ENCODE results near the gene STXBP3.
"Not testable (repeated sequence)": the region's sequence is repeated elsewhere in the genome, so short reads cannot be mapped to it uniquely, and the experiment has no call there.

Gene STXBP3, protein sequence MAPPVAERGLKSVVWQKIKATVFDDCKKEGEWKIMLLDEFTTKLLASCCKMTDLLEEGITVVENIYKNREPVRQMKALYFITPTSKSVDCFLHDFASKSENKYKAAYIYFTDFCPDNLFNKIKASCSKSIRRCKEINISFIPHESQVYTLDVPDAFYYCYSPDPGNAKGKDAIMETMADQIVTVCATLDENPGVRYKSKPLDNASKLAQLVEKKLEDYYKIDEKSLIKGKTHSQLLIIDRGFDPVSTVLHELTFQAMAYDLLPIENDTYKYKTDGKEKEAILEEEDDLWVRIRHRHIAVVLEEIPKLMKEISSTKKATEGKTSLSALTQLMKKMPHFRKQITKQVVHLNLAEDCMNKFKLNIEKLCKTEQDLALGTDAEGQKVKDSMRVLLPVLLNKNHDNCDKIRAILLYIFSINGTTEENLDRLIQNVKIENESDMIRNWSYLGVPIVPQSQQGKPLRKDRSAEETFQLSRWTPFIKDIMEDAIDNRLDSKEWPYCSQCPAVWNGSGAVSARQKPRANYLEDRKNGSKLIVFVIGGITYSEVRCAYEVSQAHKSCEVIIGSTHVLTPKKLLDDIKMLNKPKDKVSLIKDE

DNA sequence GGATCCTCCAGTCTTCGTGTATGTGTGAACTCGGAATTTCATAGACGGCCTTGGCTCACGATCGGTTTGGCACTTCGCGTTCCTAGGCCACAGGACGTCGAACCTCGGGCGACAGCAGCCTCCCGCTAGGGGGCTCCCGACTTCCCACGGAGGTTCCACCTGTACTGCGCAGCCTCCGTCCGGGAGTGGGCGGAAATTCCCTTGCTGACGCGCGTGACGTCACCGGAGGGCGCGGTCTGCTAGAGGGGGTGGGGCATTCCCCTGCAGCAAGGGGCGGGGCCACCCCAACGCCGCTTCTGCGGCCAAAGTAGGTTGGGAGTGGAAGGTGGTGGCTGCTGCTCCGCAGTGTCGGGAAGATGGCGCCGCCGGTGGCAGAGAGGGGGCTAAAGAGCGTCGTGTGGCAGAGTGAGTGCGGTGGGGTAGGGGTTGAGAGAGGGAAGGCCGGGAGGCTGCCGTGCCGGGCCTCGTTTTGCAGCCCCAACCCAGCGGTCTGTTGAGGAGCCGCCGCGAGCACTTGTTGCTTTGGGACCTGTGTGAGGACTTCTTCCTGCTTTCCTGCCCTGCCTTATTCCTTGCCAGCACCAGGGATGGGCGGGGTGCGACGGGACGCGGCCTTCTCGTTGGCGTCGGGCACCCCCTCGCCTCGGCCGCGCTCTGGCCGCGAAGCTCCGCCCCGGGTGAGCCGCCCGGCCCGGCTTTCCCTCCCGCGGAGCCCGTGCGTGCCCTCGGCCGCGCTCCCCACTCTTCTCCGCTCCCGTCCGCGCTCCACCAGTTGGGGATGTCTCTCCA lies at the start of gene STXBP3:
Gene STXBP3, plus strand, starts transcription at position 293 of the 789 bp plus-strand sequence. Its CDS starts 64 bp downstream, at position 357.
- peak; percentile 100 for DNase-seq (ENCODE audit: low read depth)

DNA sequence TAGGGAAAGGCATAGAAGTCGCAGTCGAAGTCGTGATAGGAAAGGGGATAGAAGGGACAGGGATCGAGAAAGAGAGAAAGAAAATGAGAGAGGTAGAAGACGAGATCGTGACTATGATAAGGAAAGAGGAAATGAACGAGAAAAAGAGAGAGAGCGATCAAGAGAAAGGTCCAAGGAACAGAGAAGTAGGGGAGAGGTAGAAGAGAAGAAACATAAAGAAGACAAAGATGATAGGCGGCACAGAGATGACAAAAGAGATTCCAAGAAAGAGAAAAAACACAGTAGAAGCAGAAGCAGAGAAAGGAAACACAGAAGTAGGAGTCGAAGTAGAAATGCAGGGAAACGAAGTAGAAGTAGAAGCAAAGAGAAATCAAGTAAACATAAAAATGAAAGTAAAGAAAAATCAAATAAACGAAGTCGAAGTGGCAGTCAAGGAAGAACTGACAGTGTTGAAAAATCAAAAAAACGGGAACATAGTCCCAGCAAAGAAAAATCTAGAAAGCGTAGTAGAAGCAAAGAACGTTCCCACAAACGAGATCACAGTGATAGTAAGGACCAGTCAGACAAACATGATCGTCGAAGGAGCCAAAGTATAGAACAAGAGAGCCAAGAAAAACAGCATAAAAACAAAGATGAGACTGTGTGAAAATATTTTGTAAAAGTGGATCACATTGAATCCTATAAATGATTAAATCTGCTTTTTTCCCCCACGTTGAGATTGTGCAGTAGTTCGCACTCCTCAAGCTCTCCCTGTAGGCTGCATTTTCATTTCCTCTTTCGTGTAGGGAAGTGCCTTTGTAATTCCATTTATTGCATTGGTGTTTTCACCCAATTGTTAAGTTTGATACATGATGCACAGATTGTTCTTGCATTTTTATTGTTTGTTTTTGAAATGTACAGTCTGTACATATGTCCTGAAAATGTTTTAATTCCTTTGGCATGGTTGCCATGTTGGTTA lies 46.8 kb upstream of the STXBP3 start:
- DNase-seq (ENCODE audit: low read depth) = no peak

DNA sequence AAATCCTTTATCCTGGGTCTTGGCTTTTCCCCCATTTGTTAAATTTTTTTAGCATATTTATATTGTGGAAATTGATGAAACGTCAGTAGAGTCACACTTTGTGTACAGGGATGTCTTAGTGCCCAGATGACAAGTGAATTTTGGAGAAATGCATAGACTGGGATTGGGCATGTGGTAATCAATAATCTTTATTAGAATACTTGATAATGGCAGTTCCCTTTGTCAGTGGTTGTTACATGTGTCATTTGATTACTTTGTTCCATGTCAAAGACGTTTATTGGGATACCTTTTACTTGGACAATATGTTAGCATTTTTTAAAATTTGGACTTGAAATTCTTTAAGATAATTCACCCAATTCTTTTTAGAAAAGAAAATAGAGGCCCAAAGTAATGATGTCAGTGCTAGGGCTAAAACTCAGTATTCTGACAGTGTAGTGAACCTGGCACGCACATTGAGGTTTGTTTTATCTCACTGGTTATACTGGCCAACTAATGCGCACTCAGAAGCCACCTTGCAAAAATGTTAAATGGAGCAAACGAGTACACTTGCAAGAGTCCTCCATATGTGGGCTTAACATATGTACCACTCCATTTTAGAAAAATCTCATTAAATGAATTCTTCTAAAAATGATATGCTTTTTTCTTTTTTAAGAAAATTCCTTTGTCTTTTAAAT lies 45.2 kb upstream of the STXBP3 start:
- no peak for DNase-seq (ENCODE audit: low read depth)

DNA sequence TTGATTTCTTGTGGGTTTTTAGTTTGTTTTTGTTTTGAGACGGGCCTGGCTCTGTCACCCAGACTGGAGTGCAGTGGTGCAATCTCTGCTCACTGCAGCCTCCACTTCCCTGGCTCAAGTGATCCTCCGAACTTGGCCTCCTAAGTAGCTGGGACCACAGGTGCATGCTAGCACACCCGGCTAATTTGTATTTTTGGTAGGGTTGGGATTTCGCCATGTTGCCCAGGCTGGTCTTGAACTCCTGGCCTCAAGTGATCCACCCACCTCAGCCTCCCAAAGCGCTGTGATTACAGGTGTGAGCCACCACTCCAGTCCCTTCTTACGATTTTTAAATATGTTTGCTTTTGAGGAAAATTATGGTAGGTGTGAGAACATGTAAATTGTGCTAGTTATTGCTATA lies 44.4 kb upstream of the STXBP3 start:
- not testable (repeated sequence) for DNase-seq (ENCODE audit: low read depth)

DNA sequence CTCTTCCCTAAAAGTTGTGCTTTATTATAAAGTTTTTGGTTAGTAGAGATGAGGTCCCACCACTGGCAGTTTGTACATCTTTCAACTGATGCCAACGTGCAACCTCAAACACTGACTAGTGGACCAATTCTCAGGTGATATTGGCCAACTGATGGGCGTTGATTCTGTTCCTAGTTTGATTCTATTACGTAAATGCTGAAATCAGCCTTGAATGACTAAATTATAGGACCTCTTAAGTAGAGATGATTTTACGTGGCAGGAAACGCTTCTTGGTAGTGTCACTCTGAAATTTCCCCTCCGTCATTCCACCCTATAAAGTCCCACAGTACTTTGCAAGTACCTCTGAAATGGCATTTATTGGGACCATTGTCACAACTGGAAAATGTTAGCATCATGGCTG lies 42.5 kb upstream of the STXBP3 start:
- DNase-seq (ENCODE audit: low read depth) = no peak

DNA sequence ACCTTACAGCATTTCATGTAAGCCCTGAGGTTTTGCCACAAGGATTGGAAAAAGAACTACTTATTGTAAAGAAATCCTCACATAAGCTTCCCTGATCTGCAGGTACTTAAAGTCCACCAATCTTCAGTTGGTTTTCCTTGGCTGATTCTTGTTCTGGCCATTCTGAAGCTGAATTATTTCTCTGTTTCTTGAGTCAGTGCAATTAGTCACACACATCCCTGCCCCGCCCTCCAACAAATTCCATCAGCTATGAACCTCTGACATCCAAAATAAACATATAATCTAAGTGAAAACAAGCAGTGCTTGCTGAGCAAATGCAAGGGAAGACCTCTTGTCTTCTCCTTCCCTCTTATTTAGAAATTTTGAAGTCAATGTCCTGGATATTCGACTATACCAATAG lies 42.0 kb upstream of the STXBP3 start:
- no peak for DNase-seq (ENCODE audit: low read depth)

DNA sequence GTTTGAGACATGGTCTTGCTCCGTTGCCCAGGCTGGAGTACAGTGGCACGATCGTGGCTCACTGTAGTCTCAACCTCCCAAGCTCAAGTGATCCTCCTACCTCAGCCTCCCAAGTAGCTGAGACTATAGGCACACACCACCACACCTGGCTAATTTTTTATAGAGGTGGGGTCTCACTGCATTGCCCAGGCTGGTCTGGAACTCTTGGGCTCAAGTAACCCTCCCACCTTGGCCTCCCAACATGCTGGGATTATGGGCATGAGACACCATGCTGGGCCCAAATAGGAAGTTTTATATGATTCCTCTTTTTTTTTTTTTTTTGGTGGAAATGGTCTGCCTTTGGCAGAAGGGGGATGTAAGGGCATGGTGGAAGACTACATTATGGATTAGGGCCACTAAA lies 39.8 kb upstream of the STXBP3 start:
- no peak for DNase-seq (ENCODE audit: low read depth)

DNA sequence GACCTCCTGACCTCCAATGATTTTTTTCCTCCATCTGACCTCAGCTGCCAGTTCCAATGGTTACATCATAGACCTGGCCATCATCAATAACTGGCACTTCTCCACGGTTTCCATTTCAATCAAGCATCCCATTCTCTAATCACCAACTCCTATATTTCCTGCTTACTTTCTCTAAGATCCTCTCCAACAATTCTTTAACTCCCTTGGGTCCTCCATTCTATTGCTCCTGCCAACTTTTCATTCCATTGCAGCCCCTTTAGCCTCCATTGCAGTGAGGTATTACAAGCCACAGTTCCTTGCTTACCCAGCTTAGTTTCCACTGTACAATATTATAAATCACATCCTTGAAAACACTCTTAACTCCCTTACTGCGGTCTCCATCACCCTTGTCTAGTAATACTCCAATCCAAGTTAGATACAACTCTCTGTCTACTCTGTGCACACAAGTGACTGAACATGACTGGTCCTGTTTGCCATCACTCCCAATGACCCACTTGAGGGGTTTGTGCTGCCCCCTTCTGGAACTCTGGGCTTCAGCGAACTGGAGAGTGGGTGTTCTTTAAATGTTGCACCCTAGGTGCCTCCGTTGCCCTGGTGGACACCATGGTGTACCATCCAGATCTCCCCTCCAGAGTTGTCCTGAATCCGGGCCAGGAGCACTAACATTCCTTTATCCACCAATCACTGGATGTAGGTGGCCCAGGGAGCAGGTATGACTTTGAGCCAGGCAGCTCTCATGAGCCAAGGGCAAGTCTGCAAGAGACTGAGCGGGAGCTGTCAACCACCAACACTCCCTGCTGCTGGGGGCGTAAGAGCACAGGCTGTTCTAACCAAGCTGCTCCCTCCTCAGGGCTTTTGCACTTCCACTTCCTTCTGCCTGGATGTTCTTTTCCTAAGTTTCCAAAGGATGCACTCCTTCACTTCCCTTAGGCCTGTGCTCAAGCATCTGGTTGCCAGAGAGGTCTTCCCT lies 37.5 kb upstream of the STXBP3 start:
- DNase-seq (ENCODE audit: low read depth) = peak; percentile 24

DNA sequence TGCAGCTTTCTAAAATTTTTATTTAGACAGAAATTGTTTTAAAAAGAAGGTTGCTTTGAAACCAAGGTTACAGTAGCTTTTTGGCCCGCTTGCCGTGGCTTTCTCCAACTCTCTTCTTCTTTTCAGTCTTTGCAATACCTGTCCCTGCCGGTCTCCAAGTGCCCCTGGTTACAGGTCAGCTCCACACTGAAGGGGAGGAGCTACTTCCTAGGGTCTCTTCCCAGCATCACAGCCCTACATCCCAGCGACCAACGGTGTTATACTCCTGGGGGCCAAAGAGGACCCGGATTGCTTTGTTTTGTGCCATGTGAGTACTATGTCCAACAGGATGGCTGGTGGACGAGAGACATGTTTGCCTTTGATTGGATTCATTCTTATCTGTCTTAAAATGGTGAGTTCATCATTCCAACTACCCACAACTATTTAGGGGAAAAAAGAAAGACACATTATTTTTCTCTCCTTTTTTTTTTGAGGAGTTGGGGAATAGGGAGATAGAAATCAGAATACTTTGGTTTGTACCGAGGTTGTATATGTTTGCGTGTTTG lies 33.8 kb upstream of the STXBP3 start, which contains the start of gene FNDC7:
Gene FNDC7, plus strand, starts transcription at position 303 of the 545 bp plus-strand sequence. Its CDS starts 26 bp downstream, at position 329.
- no peak for DNase-seq (ENCODE audit: low read depth)

DNA sequence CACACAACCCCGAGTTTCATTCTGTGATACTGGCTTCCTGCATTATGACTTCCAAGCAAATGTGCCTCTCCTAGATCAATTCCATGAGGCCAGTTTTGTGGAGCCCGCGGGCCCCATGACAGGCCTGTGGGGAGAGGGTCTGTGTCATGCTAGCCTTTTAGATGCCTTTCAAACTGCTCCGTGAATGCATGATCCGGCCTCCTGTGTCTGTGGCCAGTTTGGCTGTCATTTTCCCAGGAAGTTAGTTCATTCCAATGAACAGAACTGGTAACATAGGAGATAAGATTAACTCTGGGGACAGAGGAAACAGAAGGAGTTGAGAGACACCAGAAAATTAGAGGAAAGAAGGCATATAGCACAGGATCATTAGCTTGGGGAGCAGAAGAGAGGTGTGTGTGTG lies 30.5 kb upstream of the STXBP3 start:
- no peak for DNase-seq (ENCODE audit: low read depth)

DNA sequence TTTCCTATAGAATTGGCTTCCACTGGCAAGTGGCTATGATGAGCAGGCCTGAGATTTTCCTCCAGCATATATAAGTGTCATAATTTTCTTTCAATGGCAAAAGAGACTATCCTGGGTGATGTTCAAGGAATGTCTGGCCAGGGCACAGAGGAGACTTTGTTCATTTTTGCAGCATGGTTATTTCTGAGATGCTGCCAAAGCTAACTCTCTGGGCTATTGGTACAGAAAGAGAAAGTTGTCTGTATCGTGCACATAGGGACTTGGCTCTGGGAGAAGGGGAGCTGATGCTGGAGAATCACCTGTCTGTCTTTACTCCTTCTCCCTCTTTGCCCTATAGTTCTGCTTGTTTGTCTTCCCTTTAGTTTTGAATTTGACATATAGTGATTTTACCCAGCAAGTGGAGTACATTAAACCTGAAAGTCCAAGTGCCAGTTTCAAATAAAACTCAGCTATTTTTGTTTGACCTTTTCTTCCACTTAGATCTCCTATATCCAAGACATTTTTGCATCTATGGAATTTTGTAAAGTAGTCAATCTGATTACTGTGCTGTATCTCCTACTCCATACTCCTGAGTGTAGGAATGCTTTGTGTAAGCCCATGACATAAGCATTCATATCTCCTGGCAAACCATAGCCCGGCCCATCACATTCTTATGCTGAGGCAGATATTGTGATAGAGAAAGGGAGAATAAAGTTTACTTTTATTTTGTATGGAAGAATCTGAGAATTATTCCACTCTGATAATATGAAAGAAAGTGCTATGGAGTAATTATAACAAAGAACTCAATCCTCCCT lies 29.8 kb upstream of the STXBP3 start:
- DNase-seq (ENCODE audit: low read depth) = no peak

DNA sequence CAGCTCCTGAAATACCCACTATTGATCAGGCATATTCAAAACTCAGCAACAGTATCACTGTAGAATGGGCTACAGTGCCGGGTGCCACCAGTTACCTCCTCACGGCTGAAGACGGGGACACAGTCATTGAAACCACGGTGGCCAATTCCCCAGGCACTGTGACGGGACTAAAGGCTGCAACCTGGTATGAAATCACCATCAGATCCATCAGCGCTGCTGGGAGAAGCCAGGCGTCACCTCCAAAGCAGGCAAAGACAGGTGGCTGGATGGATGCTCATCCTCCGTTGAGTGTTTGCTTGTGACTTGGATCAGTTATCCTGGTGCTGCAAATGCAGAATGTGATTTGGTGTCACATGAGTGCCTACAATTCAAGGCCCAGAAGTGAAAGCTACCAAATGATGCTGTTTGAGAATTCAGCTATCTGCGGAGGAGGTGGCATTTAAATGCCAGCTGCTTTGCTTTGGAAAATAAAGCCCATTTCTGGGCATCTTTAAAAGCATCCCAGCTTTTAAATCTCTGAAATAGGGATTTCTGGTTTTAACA lies 28.6 kb upstream of the STXBP3 start:
- no peak for DNase-seq (ENCODE audit: low read depth)

DNA sequence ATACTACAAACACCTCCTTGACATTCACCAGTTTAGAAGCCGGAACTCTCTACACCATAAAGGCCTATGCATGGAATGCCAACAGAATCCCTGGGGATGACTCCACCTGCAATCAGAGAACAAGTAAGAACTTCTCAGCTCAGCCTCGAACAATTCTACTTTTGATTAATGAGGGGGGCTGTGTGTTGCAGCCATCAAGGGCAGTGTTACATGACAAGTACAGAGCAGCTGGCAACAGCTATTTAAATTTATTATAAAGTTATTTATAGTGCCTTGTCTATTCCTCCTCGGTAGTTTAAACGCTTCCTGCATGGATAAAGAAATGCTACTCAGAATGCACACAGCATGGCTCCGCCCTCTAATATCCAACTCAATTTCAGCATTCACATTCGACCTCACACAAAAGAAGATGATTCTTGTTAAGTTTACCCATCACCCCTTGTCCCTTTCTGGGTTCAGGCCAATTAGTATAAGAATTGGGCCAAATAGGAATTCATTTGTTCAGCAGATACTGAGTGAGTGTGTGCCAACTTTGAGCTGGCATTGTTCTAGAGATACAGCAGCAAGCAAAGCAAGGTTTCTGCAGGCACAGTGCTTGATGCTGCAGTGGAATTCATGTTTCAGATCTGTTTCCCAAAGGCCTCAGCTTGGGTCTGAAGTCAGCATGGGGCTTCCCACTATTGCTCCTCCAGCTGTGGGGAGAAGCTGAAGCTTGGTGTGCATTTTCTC lies 27.4 kb upstream of the STXBP3 start:
- no peak for DNase-seq (ENCODE audit: low read depth)

DNA sequence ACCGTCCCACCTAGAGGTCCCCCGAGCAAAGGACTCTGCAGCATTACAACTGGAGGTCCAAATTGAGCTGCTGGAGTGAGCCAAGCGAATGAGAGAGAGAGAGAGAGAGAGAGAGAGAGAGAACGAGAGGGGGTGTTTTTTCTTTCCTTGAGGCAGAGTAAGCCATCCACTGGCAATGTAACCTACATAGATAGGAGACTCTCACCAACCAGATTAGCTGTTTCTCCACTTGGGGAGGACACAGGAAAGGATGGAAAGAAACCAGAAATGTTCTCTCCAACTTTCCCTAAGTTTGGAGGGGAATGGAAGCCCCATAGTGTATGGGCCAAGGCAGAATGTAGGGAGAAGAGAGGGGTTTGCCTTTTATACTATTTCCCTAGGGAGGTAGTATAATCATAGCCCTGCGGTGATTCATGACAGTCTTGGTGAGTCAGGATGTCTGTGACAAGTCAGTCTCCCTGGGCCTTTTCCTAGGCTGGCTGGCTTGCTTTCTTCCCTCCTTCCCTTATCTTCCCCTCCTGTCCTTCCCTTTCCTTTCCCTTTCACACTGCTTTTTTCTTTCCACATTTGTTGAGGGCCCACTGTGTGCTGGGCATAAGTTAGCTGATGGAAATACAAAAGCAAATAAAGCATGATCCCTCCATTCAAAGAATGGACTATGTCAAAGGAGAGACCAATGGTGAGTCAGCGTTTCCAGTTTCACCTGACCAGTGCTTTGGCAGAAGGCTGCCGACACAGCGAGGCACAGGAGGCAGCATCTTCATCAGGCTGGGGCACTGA lies 26.6 kb upstream of the STXBP3 start:
- no peak for DNase-seq (ENCODE audit: low read depth)

DNA sequence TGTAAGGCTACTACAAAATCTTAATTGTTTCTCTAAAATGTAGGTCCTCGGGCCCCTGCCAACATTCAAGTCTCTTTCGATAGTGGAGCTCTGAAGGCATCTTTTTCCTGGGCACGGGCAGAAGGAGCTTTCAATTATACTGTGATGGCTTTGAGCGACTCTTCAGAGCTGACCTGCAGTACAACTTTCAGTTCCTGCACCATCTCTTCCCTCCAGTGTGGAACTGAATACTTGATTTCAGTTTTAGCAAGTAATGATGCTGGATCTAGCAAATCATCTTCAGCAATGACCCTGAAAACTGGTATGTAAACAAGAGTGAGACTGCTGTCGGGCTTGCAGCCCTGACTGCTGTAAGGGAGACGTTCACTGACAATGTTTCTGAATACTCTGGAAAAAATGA lies 24.2 kb upstream of the STXBP3 start:
- no peak for DNase-seq (ENCODE audit: low read depth)

DNA sequence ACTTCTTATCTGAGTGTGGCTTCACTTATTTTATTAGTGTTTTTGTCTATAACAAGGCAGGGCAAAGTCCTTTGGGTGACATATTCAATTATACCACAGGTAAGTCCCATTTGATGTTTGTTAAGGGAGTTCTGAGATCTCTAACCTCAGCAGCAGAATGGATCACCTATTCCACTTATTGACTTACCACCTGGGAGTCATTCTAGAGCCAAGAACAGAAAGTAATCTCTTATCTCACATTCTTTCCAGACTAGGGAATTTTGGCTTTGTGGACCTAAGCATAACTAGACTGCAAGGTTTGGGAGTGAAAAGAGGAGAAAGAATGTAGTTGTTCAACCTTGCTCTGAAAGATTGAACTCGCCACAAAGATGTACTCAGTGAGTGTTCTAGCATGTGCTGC lies 20.6 kb upstream of the STXBP3 start:
- no peak for DNase-seq (ENCODE audit: low read depth)
